HS-5 (cell line): Measurements from ENCODE around the gene NLGN2.
"Not testable (repeated sequence)": the region's sequence is repeated elsewhere in the genome, so short reads cannot be mapped to it uniquely, and the experiment has no call there.

Source experiments
- DNase-seq: peaks from one replicate; pipeline ENCODE4 v3.0.0-alpha.2; 2012; ENCODE audit warnings: low read depth

The NLGN2 gene

DNA sequence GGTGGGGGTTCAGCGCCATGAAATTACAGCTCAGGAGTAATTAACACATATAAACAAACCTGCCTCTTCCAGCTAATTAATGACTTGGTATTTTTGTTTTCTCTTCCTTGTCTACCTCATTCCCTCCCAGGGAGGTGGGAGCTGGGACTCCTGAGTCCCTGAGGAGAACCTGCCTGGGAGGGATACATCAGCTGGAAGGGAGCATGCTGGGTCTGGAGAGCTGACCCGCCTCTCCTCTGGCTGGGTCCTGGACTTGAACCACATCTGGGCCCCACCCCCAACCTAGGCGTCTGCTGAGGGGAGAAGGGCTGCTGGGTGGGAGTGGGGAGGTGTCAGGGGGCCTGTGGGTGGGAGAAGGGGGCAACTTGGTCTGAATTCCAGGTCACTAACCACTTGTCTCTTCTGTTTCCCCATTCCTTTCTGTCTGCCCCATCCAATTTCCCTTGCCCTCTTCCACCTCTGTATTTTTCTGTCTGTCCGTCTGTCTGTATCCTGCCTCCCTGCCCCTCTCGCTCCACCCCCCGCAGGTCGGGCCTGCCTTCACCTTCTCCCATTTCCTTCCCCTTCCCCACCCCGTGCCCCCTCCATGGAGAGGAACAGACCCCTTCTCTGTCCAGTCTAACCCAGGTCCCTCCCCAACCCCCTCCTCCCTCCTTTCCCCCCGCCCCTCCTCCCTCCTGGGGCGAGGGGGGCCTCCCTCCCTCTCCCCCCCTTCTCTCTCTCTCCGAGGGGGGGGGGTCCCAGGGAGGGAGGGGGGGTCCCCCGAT lies at the start of gene NLGN2:
NLGN2 (plus strand) TSS at position 361 of the 767 bp plus-strand sequence. CDS start 411 bp downstream, outside the sequence.
- DNase-seq = no peak

DNA sequence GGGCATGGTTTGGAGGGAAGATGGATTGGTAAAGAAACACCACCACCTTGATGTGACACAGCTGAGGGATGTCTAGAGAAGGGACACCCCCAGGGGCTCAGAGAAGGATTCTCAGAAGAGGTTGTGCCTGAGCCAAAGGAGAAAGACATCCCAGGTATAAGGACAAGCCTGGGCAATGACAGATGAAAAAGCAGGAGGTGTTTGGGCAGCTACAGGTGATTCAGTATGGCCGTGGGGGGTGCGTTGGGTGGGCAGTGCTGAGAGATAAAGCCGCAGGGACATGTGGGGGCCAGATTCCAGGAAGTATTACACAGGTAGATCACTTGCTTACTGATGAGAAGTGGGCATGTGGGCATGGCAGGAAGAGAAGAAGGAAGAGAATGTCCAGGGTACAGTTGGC lies 45.7 kb upstream of the NLGN2 start:
- DNase-seq = no peak

DNA sequence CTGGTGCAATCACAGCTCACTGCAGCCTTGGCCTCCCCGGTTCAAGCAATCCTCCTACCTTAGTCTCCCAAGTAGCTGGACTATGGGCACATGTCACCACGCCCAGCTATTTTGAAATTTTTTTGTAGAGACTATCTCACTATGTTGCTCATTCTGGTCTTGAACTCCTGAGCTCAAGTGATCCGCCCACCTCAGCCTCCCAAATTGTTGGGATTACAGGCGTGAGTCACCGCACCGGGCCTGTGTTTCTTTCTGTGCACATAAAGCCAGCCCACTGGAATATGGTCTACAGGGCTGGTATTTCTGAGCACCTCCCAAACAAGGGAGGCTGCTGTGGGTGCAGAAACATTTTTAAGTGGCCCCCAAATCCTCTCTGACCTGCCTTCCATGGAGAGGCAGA lies 44.3 kb upstream of the NLGN2 start:
- no peak for DNase-seq

DNA sequence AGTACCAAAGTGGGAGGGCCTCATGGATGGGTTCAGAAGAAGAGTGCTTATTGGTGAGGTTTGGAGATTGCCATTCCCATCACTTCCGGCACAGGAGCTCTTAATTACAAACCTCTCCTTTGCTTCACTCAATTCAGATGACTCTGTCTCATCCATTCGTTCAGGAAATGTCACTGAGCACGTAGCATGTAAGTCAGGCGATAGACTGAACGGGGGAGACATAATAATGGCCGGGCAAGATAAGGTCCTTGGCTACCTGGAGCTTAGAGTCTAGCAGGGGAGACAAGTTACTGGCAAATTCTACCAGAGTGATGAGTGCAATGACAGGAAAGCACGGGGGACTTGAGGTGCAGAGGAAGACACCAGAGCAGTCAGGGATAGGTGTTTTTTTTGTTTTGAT lies 41.7 kb upstream of the NLGN2 start:
- not testable (repeated sequence) for DNase-seq

DNA sequence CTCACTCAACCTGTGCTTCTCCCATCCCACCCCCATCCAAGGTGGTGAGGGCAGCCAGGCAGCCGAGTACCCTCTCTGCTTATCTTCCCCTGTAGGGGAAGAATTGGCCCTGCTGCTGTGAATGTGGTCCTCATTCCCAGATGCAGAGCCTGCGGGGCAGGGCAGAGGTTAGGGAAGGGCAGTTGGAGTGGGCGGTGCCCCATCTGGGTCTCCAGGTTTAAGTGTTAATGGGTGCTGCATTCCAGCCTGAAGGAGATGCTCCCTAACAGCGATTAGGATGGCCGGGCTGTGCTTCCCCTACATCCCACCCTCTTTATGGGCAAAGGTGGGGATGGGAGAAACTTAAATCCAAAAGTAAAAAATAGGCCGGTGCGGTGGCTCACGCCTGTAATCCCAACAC lies 40.6 kb upstream of the NLGN2 start:
- DNase-seq = no peak

- no peak for DNase-seq
Measured at GRCh38 chr17:7367918-7368598, 39.6 kb upstream of the NLGN2 start.

- not testable (repeated sequence) for DNase-seq
Measured at GRCh38 chr17:7368599-7368994, 39.0 kb upstream of the NLGN2 start.

DNA sequence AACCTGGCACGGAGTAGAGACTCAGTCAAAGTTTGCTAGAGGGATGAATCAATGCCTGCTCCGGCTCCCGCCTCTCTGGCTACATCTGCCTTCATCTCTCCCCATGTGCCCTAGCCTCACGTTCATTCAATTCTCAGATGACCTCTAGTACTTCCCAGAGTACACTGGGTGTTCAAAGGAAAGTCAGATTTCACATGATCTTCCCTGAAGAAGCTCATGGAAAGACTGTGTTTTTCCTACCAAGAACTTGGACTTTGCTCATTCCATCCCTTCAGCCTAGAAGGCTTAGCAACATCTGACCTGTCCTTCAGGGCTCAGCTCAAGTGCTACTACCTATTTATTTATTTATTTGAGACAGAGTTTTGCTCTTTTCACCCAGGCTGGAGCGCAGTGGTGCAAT lies 37.8 kb upstream of the NLGN2 start:
- DNase-seq = no peak

DNA sequence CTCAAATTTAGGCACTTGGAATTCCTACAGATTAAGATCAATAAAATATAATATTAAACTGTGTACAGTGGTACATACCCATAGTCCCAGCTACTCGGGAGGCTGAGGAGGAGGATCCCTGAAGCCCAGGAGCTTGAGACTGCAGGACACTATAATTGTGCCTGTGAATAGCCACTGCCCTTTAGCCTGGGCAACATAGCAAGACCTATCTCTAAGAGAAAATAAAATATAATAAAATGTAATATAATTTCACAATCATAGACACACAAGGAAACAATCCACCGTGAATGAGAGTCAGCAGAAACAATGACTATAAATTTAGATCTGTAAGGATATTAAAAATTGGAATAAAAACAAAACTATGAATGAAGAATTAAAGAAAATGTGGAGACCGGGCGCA lies 36.8 kb upstream of the NLGN2 start:
- DNase-seq = no peak

- DNase-seq = no peak
Measured at GRCh38 chr17:7374353-7374752, 33.3 kb upstream of the NLGN2 start.

GRCh38 chr17:7379134-7379533 lies 28.5 kb upstream of the NLGN2 start:
- DNase-seq = no peak

DNA sequence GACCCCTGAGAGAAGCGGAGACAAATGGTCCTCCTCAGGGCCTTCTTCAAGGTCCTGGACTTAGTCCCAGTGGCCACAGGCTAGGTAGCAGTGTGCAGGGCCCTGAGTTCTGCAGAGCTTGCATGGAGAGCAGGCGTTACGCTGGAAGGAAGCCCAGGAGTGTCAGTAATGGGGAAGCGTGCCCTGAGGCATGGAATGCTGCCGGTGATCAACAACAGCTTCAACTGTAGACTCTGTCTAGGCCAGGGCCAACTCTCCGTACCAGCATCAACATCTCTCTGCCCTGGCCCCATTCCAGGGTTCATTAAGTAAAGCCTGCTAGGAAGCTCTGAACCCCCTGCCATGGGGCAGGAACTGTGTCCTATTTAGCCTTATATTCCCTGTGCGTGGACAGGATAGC lies 27.3 kb upstream of the NLGN2 start:
- DNase-seq = no peak

DNA sequence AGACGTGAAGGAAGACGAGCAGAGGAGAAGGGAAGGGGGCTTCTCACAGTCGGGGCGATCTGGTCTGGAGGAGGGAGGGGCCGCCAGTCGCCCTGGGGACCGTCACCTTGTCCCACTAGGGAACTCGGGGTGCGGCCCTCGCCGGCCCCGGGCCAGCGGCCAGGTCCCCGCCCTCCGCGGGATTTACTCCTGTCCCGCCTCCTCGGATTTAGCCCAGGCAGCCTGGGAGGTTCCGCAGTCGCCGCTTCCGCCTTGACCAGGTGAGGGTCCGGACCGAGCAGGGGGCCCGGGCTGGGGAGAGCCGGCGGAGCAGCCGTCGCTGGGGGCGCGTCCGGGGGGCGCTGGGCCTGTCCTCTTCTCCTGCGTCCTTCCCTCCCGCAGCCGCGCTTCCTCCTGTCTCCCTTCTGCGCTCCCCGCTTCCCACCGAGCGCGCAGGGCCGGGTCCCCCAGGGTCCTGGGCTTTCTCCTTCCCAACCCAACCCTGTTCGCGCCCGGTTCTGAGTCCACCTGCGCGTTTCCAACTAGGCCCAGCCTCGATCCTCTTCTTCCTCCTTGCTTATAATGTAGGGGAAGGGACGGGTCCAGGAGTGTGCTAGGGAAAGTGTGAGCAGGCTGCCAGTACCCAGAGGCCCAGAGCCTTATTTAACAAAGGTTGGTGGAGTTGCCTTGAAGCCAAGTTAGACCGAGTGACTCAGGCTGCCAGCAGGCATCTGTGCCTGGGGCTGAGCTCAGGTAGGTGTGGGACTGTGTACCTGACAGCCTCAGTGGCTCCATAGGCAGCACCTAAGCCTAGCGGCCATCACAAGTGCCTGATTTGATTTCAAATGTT lies 26.6 kb upstream of the NLGN2 start, which contains the start of gene TNK1:
TNK1 (plus strand) TSS at position 235 of the 829 bp plus-strand sequence. CDS start 1,838 bp downstream, outside the sequence.
- no peak for DNase-seq

DNA sequence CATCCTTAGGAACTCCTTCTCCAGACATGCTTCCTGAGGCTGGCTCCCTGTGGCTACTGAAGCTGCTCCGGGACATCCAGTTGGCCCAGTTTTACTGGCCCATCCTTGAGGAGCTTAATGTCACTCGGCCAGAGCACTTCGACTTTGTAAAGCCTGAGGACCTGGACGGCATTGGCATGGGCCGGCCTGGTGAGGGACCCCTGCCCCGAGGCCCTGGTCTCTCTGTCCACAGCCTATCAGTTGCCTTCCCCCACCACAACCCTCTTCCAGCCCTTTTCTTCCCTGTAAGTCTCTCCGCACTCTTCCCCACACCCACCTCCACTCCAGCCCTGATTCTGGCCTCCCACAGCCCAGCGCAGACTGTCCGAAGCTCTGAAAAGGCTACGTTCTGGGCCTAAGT lies 24.7 kb upstream of the NLGN2 start:
- no peak for DNase-seq

- no peak for DNase-seq
Measured at GRCh38 chr17:7383371-7383741, 24.3 kb upstream of the NLGN2 start.

DNA sequence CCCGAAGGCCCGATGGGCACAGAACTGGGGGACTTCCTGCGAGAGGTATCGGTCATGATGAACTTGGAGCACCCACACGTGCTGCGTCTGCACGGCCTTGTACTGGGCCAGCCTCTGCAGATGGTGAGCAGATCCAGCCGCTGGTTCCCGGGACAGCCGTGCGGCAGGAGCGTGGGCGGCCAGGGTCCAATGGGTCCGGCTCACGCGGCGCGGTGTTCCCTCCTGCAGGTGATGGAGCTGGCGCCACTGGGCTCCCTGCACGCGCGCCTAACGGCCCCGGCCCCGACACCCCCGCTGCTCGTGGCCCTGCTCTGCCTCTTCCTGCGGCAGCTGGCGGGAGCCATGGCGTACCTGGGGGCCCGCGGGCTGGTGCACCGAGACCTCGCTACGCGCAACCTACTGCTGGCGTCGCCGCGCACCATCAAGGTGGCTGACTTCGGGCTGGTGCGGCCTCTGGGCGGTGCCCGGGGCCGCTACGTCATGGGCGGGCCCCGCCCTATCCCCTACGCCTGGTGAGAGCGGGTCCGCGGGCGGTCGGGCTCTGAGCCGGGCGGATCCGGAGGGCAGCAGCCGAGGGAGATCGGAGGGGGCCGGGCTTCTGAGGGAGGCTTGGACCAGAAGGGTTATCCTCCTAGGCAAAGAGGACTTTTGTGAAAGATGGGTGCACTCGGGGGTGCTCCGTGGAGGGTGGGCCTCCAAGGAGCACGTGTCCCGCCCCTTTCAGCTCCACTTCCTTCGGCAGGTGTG lies 23.7 kb upstream of the NLGN2 start:
- no peak for DNase-seq

GRCh38 chr17:7384489-7385081 lies 23.1 kb upstream of the NLGN2 start:
- DNase-seq = no peak

DNA sequence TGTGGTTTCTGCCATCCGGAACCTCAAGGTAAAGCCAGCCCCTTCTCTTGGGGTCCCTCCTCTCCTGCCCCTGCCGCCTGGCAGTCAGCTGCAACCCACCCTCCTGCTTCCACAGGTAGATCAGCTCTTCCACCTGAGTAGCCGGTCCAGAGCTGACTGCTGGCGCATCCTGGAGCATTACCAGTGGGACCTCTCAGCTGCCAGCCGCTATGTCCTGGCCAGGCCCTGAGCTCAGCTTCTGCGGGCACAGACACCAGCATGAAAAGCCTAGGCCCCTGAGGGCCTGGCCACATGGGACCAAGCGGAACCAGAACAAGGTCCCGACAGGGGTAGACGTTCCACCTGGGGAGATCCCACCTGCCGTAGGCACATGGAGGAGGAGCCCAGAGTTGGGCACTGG lies 18.8 kb upstream of the NLGN2 start:
- no peak for DNase-seq

GRCh38 chr17:7389924-7390910 lies 17.4 kb upstream of the NLGN2 start:
- DNase-seq = no peak

- no peak for DNase-seq
Measured at GRCh38 chr17:7391307-7391706, 16.3 kb upstream of the NLGN2 start.
